ENCODE measurements around the gene HTT. TPM values are rescaled to one million over a fixed set of nuclear protein-coding genes. Genes with fewer than 3 reads are reported as not detected.

The HTT gene
- total and polyA plus RNA-seq, 2 of the 13 experiments (the other 11 are each of a cell fraction or from before 2014, with no cell fraction given): 17.5 to 19.5 TPM

DNA sequence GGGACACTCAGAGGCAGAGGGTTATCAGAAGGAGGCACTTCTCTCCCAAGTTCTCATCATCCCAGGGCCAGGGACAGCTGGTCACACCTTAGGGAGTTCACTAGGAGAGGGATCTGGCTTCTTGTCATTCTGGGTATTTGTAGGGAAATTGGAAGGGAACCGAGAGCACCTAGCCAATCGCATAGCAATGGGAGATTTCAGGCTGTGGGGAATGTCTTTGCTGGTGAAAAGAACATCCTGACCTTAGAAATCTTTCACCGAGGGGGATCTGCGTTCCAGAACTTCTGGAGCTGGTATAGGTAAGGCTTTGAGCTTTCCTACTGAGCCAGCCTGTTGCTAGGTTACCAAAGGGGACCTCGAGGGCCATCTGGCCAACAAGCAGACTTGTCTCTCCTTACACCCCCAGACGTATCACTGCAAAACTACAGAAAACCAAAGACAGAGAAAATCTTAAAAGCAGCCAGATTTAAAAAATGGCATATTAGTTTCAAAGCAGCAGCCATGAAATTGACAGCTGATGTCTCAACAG is 6.9 kb upstream of the HTT start:
- no TSS peak for BruUV-seq (replicated peaks)

More for the DNA sequence above, 6.9 kb upstream of the HTT start:
- Histone ChIP-seq H3K36me3 (replicated peaks in 1 of 2; ENCODE audit: control insufficient read depth in 1 of 2, insufficient read depth in 2 of 2, low read length in 2 of 2) (no peaks in the 10 kb centered on the region), H3K4me1 (ENCODE audit: insufficient read depth, low read length) (peaks cover 17% of the 10 kb centered on the region), H3K4me2 (ENCODE audit: low read depth, low read length) (no peak overlapping the region), H3K27me3 (ENCODE audit: control insufficient read depth in 1 of 2, insufficient read depth in 2 of 2, low read length in 2 of 2) (0 out of 5 replicates have a peak, but pooled peaks cover 0 to 2% of the 10 kb centered on the region in 2 experiments), H3K27ac (ENCODE audit: extremely low read length, insufficient read depth, low read length) (no peak overlapping the region), H3K9me3 (ENCODE audit: low read length) (no peaks in the 10 kb centered on the region), H3K4me3 (replicated peaks in 1 of 3; ENCODE audit: insufficient read depth in 1 of 3, low read depth in 2 of 3, low read length in 3 of 3) (no peak overlapping the region), H3K79me2 (ENCODE audit: insufficient read depth, low read length) (no peaks in the 10 kb centered on the region), H2AFZ (ENCODE audit: low read length) (no peak overlapping the region), H4K20me1 (ENCODE audit: insufficient read depth, low read length) (no peaks in the 10 kb centered on the region), H3K9ac (ENCODE audit: insufficient read depth, low read depth, low read length) (no peak overlapping the region)
- TF ChIP-seq CTCF (CRISPR knock-in tag; IDR thresholded peaks at IDR 0.05) (no peak), RCOR2 (CRISPR knock-in tag; IDR thresholded peaks at IDR 0.05) (no peak), ZNF550 (CRISPR knock-in tag; IDR thresholded peaks at IDR 0.05; ENCODE audit: borderline replicate concordance) (no peak), KLF11 (CRISPR knock-in tag; IDR thresholded peaks at IDR 0.05) (no peak), KDM2A (CRISPR knock-in tag; IDR thresholded peaks at IDR 0.05; ENCODE audit: borderline replicate concordance, low read depth) (no peak), FIP1L1 (IDR thresholded peaks at IDR 0.05; ENCODE audit: borderline replicate concordance, insufficient read depth, low read depth, low read length) (no peak), ZNF160 (CRISPR knock-in tag; IDR thresholded peaks at IDR 0.05) (no peak), ZNF12 (CRISPR knock-in tag; IDR thresholded peaks at IDR 0.05) (no peak), FOXJ3 (CRISPR knock-in tag; IDR thresholded peaks at IDR 0.05; ENCODE audit: borderline replicate concordance) (no peak), SRSF9 (IDR thresholded peaks at IDR 0.05; ENCODE audit: borderline replicate concordance, insufficient read depth, low read depth, low read length, poor library complexity, severe bottlenecking) (no peak), NCOA2 (CRISPR knock-in tag; IDR thresholded peaks at IDR 0.05) (no peak), JARID2 (CRISPR knock-in tag; IDR thresholded peaks at IDR 0.05; ENCODE audit: insufficient replicate concordance) (no peak)
- TF ChIP-seq, protein P1, sequence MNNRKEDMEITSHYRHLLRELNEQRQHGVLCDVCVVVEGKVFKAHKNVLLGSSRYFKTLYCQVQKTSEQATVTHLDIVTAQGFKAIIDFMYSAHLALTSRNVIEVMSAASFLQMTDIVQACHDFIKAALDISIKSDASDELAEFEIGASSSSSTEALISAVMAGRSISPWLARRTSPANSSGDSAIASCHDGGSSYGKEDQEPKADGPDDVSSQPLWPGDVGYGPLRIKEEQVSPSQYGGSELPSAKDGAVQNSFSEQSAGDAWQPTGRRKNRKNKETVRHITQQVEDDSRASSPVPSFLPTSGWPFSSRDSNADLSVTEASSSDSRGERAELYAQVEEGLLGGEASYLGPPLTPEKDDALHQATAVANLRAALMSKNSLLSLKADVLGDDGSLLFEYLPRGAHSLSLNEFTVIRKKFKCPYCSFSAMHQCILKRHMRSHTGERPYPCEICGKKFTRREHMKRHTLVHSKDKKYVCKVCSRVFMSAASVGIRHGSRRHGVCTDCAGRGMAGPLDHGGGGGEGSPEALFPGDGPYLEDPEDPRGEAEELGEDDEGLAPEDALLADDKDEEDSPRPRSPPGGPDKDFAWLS (CRISPR knock-in tag; IDR thresholded peaks at IDR 0.05; ENCODE audit: borderline replicate concordance): no peak
- intact Hi-C loops (cut with micrococcal nuclease; ENCODE audit: unreplicated experiment) (no loop called here), in situ Hi-C loops (cut with HindIII; ENCODE audit: extremely low pct_ligation_motif_present, low pct_unique_long_range_greater_than_20kb) (no loop called here)
- 34% methylated on average over 5 of the region's 6 CpGs for WGBS (ENCODE audit: low lambda C conversion rate)
- ChIA-PET CTCF (ENCODE audit: low intra/inter-chr PET ratio, low total read pairs) (no interaction called here), POLR2A (no interaction called here)
- DNase-seq (ENCODE audit: low spot score) (no peak), FAIRE-seq (no peak), ATAC-seq (no peak)

Measured in HepG2 (cell line).